AG09319 (cell line): ENCODE results near the gene MCM6.

Source experiments
- DNase-seq: peaks from one replicate; pipeline ENCODE4 v3.0.0-alpha.2; 2010; ENCODE audit warnings: low read depth; ENCODE audit errors: extremely low read depth
- TF ChIP-seq, protein P1 (sequence below): IDR thresholded peaks from 2 replicates; pipeline ENCODE4 v1.5.1; 2011; ENCODE audit warnings: low read depth, mild to moderate bottlenecking, inconsistent platforms, low read length, moderate library complexity

MCM6 gene

DNA sequence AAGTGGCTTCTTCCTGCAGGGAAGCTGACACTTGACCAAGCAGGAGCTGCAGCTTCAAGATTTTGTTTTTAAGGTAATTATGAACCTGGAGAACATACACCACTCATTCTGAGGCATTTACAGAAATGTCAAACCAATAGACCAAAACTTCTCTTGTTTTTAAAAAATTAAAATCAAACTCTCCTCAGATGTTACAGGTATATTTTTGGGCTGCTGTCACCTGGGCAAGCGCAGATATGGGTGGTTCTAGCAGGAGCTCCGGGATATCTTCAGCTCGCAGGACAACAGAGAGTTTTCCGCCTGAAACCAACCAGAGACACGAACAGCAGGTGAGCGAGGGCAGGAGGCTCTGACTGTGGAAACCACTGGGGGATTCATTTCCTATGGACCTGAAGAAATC is 43.4 kb downstream of the MCM6 start:
- DNase-seq = no peak
- TF ChIP-seq, protein P1, sequence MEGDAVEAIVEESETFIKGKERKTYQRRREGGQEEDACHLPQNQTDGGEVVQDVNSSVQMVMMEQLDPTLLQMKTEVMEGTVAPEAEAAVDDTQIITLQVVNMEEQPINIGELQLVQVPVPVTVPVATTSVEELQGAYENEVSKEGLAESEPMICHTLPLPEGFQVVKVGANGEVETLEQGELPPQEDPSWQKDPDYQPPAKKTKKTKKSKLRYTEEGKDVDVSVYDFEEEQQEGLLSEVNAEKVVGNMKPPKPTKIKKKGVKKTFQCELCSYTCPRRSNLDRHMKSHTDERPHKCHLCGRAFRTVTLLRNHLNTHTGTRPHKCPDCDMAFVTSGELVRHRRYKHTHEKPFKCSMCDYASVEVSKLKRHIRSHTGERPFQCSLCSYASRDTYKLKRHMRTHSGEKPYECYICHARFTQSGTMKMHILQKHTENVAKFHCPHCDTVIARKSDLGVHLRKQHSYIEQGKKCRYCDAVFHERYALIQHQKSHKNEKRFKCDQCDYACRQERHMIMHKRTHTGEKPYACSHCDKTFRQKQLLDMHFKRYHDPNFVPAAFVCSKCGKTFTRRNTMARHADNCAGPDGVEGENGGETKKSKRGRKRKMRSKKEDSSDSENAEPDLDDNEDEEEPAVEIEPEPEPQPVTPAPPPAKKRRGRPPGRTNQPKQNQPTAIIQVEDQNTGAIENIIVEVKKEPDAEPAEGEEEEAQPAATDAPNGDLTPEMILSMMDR = no peak

DNA sequence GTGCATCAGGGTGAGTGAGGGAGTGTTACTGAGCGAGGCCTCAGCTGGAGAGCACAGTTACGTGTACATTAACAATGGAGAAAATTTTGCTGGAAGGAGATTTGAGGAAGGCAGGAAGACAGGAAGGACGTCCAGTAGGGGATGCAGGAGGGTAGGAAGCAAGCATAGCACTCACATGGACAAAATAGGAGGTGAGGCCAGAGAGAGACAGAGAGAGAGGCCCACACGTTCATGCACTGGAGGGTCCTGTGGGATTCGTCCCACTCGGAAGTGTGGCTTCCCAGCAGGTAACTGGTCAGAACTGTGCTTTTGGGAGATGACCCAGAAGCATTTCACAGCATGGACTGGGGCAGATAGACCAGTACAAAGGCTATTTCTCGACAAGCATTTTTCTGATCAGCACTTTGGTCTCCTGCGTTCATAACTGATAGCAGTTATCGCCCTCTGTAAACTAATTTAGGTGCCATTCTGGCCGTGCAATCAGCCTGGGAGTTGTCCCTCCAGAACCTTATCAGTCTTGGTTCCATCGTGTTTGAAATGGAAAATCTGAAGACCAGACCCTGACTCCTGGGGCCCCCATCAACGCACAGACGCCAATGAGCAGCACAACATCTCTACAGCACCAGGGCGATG is 44.9 kb downstream of the MCM6 start:
- no peak for DNase-seq
- TF ChIP-seq, protein P1 = no peak

DNA sequence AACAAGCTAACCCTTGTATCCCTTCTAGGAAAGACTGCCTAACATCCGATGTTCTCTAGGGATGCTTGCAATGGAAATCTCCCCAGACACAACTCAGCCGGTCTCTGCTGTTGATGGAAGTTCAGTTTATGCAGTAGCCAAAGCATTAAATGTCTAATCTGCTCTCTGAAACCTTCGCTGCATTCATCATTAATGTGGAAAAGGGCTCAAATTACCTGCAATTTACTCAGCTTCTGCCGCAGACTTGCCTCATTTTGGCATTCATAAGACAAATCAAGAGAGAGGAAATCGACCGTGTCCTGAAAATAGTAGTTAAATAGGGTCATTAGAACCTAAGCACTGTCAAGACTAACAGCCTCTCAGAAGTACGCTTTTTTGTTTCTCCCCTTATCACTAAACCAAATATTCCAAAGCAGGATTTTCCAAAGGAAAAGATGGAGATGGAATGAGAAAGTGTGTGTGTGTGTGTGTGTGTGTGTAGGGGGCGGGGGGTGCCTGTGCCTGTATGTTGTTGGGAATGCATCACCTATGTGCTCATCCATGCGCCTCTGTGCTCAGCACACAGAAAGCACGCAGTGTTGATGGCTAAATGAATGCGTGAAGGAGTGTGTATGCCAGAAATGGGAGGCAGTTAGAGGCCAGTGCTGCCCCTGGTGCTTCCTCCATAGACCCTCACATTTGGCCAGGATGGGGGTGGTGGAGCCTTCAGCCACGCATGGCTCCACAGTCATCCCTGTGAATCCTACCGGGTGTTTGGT is 46.7 kb downstream of the MCM6 start:
- TF ChIP-seq, protein P1 = no peak

GRCh38 chr2:135826544-135826943 is 49.7 kb downstream of the MCM6 start:
- DNase-seq = no peak
- TF ChIP-seq, protein P1 = no peak

More for the DNA sequence above, 46.7 kb downstream of the MCM6 start:
- no peak for DNase-seq

- DNase-seq = no peak
- TF ChIP-seq, protein P1 = no peak
Measured at GRCh38 chr2:135825550-135826176, 50.6 kb downstream of the MCM6 start.

DNA sequence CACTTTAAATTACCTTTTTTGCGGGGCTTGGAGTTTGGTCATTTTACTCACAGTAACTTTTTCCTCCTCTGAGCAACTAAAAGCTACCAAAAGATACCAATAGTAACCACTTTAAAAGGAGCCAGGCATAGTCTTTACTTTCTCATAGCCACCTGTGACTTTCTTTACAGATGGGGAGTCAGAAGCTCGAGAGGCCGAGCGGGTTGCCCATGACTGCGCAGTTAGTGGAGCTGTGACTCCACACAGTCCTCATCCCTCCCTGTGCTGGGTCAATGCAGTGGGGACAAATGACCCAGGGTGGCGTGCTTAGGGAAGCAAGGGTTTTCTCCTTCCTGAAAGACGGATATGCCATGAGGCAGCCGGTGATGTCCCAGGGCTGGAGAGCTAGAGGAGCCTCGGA is 51.1 kb downstream of the MCM6 start:
- TF ChIP-seq, protein P1 = no peak
- DNase-seq = no peak

DNA sequence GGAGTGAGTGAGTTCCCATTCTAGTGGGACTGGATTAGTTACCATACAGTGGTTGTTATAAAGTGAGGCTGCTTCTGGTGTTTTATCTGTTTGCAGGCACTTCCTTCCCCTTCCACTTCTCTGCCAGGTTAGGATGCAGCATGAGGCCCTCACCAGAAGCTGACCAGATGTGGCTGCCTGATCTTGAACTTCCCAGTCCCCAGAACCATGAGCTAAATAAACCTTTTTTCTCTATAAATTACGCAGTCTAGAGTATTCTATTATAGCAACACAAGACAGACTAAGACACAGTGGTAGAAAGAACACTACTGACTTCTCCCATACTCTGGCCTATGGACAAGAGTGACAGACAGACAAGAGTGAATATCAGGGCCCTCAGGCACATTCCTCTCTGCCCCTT is 53.4 kb downstream of the MCM6 start:
- TF ChIP-seq, protein P1 = no peak
- no peak for DNase-seq
